Measurements from ENCODE around the gene OR2V2.

DNA sequence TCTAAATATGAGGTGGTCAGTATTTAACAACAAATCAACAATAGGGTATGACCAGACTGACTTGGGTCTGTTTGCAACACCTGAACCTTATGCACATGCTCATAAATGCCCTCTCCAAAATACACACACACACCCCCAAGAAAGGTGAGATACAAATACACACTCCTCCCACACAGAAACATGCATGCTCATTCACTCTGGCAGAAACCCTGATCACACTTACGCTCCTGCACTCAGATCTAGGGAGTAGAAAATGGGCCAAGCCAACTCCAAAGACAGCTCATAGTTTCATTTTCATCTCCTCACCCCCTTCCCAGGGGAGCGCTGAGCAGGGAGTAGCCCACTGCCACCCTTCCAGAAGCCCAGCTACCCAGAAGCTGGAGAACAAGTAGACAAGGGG, 46.3 kb downstream of the OR2V2 start:
- TF ChIP-seq, protein P1, sequence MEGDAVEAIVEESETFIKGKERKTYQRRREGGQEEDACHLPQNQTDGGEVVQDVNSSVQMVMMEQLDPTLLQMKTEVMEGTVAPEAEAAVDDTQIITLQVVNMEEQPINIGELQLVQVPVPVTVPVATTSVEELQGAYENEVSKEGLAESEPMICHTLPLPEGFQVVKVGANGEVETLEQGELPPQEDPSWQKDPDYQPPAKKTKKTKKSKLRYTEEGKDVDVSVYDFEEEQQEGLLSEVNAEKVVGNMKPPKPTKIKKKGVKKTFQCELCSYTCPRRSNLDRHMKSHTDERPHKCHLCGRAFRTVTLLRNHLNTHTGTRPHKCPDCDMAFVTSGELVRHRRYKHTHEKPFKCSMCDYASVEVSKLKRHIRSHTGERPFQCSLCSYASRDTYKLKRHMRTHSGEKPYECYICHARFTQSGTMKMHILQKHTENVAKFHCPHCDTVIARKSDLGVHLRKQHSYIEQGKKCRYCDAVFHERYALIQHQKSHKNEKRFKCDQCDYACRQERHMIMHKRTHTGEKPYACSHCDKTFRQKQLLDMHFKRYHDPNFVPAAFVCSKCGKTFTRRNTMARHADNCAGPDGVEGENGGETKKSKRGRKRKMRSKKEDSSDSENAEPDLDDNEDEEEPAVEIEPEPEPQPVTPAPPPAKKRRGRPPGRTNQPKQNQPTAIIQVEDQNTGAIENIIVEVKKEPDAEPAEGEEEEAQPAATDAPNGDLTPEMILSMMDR (IDR thresholded peaks at IDR 0.05): no peak
- no peak for TF ChIP-seq POLR2A (IDR thresholded peaks at IDR 0.05)

All from uterus (tissue), 2 donors.